Sciatic nerve (tissue), 2 donors: ENCODE results near the gene UGT8. TPM values are rescaled to one million over a fixed set of nuclear protein-coding genes. Genes with fewer than 3 reads are reported as not detected.
A peak's percentile ranks its signal among the peaks of the same experiment; 100 is the strongest.
"Not testable (repeated sequence)": the region's sequence is repeated elsewhere in the genome, so short reads cannot be mapped to it uniquely, and the experiment has no call there.

Source experiments
- ATAC-seq: fragments of 200-7000 bp; cut with Tn5 transposase; one replicate; pipeline ENCODE4 v1.9.1; 2020; ENCODE audit warnings: mild to moderate bottlenecking, moderate library complexity
- DNase-seq: peaks from one replicate; pipeline ENCODE4 v3.0.0-alpha.2; 2020; ENCODE audit warnings: low spot score
- intact Hi-C: fragments of 100-400 bp; cut with DNase I; formaldehyde crosslinking; loops from one replicate; pipeline ENCODE4 v1.14.2; 2022
- total RNA-seq: library from RNA; stranded (reverse); fragmentation: NEBNext Ultra II Directional; extraction: Animal tissue kit (Norgen Biotek cat#: 25700); gene quantifications from one replicate; pipeline ENCODE4 v1.2.1, GENCODE V29; 2021
- donor health status: DM: no; HTN: no; CAD: no.
- donor health status: DM: no; HTN: no; CAD: no.

Gene UGT8
- total RNA-seq, 1 donor from 2014 or later: 85.1 TPM

DNA sequence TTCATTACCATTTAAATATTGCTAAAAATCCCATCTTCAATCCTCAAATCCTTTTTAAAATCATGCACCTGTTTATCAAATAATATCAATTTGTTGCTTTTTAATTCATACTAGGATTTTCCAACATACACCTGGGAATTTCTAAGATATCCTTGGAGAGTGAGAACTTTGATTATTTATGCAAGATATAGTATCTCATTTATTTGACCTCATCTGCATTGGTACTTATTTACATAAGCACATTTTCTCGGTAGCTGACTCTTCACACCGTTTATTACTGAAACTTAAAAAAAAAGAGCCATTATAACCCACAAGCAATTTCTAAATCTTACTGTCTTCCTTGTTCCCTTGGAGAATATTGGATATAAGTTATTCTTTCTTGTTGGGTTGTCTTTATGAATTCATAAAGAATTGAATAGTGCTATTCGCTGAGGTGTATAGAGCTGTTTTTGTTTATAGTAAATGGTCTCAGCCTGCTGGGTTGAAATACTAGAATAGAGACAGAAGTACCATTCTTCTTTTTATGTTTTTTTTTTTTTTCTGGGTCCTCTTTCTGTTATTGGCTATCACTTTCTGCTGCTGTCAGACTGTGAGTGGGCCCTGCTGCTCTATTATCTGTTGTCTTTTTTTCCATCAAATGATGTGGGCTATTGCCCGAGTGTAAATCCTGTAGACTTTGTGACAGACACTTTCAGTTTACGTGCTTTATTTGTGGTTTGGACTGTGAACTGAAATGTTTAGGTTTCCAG lies 2.9 kb downstream of the UGT8 start:
- intact Hi-C loops: no loop called here

DNA sequence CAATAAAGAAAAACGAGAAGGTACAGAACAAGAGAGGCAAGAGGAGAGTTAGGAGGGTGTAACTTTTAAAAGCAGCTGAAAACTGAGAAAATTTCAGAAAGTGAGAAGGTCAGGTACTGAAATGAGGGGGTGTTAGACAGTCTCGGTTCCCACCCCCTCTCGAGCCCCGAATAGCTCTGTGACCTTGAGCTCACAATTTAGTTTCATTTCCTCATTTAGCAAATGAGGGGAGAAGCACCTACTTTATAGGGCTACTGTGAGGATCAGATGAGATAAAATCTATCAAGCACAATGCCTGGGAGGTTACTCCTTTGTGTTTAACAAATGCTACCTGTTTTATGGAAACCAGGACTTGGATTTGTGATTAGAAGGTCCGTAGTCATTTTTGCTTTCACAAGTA lies 4.9 kb downstream of the UGT8 start:
- intact Hi-C loops: no loop called here

More for the DNA sequence above, 2.9 kb downstream of the UGT8 start:
- ATAC-seq (no peak), DNase-seq (no peak)

DNA sequence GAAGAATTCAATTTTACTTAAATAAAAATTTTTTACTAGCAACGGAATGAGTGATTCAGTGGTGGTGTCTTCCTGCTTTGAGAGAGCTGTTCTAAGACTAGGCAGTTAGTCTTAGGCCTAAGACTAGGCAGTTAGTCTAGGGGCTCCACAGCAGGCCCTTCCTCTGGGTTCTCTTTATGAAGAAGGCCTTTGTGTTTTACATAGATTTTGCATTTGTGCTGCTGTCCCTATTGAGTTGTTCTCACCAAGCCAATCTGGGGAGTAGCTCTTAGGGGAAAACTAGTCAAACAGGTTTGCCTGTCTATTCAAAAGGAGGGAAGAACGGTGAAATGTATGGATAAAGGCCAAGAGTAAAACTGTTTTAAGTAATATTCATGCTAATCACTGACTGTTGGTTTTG lies 7.6 kb downstream of the UGT8 start:
- intact Hi-C loops: no loop called here
- ATAC-seq (no peak), DNase-seq (no peak)

More for the DNA sequence above, 4.9 kb downstream of the UGT8 start:
- ATAC-seq (no peak), DNase-seq (no peak)

DNA sequence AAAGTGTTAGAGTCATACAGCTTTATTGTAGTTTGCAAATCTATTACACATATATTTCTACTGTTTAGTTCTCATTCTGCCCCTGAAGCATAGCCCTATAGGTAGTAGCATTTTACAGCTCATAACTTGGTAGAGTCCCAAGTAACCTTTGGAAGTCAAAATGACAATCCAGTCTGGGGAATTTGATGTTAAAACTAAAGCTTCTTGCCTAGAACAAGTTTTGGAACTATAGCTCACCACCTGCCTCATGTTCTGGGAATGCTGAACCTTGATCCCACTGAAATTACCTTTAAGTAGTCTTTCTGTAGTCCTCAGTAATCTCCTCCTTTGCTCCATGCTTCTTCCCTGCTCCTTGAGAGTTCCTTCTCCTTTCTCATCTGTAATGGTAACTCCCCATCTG lies 8.4 kb downstream of the UGT8 start:
- ATAC-seq: no peak
- intact Hi-C loops: no loop called here
- no peak for DNase-seq

DNA sequence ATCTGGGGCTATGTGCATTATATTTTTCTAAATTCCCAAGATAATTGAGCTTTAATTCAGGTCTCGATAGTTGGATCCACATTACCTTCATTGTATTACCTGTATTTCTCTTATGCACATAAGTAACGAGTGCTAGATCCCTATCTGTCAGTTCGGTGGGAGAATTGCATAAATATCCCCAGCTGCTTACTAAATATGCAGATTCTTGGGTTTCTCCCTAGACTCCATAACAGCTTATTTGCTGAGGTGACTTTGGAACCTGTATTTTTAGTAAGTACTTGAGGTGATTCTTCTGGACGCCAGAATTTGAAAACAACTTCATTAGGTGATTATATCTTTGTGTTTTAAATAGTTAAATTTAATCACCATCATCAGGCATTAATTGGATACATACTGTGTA lies 15.0 kb downstream of the UGT8 start:
- ATAC-seq (no peak), DNase-seq (no peak)
- intact Hi-C loops: no loop called here

DNA sequence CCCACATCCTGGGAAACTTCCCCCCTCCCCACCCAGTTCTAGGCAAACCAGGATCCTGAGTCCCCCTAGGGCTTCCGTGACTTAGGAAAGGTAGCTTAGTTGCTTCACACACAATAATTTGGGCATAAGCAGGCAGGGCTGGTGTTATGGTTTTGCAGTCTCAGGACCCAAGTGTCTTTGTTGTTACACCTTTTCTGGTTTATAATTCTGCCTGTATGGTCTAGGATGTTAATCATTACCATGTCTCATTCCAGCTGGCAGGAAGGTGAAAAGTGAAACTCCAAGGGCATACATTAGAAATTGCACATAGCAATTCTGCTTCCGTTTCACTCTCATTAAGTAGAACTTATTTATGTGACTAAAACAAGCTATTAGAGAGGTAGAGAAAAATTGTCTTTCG lies 16.8 kb downstream of the UGT8 start:
- ATAC-seq (no peak), DNase-seq (no peak)
- intact Hi-C loops: no loop called here

DNA sequence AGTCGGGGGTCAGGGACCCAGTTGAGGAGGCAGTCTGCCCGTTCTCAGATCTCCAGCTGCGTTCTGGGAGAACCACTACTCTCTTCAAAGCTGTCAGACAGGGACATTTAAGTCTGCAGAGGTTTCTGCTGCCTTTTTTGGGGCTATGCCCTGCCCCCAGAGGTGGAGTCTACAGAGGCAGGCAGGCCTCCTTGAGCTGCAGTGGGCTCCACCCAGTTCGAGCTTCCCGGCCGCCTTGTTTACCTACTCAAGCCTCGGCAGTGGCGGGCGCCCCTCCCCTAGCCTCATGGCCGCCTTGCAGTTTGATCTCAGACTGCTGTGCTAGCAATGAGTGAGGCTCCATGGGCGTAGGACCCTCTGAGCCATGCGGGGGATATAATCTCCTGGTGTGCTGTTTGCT lies 17.4 kb downstream of the UGT8 start:
- intact Hi-C loops, ATAC-seq, DNase-seq: not testable (repeated sequence)

DNA sequence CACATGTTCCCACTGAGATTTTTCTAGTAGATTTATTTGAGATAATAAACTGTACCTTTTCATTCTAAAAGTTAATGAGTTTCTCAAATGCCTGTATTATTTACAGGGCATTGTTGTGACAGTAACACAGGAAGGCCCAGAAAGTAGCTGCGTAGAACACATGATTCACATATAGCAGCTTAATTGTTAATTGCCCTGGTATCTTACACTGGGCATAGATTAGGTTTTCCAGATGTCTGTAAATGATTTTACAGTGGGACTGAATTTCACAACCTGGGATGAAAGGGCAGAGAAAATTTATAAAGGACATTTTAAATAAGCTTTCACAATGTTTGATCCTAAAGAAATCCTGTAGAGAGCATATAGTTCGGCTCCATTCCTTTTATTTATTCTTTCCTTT lies 27.6 kb downstream of the UGT8 start:
- no peak for ATAC-seq
- DNase-seq: no peak
- intact Hi-C loops: no loop called here

DNA sequence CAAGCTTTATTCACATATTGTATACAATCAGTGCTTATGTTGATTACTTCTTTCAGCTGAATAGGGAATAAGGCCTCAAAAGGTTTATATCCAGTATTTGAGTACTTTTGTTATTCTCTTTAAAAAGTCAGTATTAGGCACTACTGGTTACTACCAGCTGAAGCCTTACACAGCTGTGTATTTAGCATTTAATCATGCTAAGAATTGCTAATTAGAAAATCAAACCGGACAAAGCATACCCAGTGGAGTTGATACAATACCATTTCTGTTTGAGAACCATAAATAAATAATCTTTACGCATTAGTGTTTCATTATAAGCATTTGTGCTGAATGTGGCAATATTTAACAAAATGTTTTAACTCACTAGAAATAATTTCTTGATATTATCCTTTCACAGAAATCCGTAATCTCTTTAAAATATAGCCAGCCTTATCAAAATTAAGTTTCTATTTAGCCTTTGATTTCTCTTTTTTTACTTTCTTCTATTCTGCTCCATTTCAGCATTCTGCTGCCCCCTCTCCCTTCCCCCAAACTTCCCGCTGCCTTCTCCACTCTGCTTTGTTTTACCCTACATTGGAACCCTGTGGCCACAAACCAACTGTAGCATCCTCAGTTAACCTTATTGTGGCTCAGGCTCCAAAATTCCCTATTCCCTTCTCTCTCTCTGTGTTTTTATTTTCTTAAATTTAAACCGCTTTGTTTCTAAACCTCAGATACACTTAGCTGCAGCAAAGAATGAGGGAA lies 37.8 kb downstream of the UGT8 start:
- intact Hi-C loops: no loop called here
- ATAC-seq: no peak
- DNase-seq: no peak

DNA sequence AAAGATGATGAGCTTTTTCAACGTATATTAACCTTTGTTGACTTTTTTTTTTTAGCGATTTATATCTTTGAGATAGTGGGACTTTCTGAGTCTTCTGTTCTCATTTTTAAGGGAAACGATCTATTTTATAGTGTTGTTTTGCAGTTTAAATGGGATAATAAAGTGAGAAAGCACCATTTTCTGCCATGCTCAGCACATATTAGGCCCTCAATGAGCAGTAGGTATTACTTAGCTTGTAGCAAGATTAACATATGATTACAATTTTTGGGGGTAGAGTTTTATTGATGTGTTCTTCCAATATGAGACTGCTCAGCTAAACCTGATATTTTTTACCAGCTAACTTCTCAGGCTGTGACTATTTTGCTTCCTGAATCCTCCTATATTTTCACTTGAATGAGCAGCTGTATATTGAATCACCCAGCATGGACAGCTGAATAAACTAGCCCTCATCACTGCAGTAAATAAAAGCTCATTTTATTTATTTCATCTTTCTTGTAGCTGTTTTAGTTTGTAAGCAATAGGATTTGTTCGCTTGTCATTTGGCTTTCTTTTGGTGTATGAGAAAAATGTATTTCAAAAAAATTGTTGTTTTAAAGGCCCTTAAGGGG lies 43.7 kb downstream of the UGT8 start:
- intact Hi-C loops: no loop called here

DNA sequence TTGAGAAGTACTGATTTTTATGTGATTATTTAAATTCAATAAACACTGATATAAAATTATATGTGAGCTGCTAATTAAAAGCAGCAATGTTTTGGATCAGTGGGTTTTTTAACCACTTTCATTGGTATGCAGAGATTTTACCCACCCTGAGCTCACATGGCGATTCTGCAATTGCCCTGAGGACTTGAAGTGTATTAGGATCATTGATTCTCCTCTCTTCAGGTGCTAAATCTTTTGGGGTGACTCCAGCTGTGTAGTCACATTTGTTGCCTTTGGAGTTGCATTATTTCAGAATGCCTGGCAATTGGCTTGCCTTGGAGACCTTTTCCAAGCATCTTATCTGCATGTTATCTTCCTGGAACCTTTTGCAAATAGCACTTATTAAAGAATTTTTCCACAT lies 51.3 kb downstream of the UGT8 start:
- DNase-seq (no peak), ATAC-seq (no peak)
- intact Hi-C loops: no loop called here

More for the DNA sequence above, 43.7 kb downstream of the UGT8 start:
- ATAC-seq (no peak), DNase-seq (no peak)

DNA sequence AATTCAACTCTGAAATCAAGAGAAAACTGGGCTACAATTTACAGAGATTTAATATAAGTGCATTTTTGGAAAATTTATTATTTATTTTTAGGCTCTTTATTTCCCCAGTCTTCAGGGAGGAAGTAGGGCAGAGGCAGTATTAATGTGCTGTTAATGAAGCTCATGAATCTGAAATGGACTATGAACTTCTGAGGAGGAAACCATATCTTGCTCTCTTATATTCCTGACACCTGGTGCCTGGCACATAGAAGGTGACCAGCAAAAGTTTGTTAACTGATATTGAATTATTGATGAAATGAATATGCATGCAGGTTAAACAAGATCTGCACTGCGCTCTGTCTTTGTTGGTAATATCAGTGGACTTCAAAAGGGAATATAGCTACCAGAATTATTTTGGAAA lies 55.1 kb downstream of the UGT8 start:
- intact Hi-C loops: no loop called here
- DNase-seq (no peak), ATAC-seq (no peak)

DNA sequence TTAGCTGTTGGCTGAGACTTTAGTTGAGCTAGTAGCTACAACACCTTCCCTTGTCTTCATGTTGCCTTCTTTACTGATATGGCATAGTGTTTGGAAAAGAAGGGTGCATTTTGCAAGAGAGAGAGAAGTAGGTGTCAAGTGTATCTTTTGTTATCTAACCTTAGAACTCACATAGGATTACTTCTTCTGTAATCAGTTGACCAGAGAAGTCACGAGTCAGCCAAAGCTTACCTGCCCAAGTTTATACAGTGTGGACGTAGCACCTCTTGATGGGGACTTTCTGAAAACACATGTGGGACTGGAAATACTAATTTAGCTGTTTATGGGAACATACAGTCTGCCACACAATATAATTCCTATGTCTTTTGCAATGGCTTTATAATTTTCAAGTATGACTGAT lies 56.0 kb downstream of the UGT8 start:
- DNase-seq (no peak), ATAC-seq (no peak)
- intact Hi-C loops: no loop called here

DNA sequence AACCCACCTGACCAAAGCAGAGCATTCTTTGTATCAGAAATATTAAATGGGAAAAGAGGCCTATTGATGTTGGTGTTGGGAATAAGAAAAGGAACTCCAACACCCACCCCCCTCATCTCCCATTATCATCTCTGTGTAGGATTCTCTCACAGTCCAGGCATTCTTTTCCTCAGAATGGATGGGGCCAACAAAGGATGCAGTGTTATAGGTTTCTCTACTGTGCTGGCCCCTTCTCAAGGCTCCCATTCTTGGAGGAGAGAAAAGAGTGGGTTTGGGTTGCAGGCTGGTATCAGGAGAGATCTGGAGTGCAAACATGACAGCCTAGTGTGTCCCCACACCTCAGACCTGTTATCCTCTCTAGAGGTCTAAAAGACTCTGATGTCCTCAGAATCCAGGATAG lies 59.6 kb downstream of the UGT8 start:
- no peak for DNase-seq
- intact Hi-C loops: no loop called here
- peak; percentile 51 for ATAC-seq

DNA sequence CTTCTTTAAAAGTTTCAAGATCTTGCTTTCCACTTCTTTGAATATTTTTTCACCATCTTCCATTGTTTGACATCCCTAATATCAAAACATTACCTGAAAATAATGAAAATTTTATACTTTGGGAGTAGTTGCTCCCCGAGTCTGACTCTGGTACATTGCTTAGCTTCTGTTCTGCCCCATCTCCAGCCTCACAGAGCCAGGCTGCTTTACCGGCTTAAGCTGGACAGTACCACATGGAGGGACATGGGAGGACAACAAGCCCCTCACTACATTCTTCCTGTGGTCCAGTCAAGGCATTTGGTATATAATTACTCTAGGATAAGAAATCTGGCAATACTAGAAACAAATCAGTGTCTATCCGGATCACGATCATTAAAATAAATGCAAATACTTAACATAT lies 60.2 kb downstream of the UGT8 start:
- no peak for ATAC-seq
- DNase-seq: no peak
- intact Hi-C loops: no loop called here

DNA sequence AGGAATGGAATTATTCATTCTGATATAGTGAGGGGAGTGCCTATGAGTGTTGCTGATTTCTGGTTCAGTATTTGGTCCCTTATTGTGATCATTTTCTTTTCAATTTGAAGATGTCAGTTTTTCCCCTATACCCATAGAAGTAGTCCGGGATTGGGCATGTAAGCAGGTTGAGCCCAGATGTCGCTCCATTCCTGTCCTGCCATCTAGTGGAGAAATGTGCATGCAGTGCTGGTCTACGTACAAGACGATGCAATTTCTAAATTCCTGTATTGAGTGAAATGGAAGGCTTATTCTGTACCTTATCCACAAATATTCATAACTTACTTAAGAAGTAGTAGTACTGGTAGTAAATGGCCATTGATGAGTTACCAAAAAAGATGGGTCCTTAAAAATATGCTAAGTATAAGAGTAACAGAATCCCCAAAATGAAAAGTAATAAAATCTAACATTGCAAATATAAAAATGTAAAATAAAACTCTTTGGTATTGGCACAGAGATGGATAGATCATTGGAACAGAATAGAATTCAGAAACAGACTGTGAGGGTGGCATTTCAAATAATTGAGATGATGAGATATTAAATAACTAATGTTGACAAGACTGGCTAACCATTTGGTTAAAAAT lies 60.9 kb downstream of the UGT8 start:
- intact Hi-C loops: no loop called here
- peak; percentile 61 for DNase-seq
- ATAC-seq: peak; percentile 74

DNA sequence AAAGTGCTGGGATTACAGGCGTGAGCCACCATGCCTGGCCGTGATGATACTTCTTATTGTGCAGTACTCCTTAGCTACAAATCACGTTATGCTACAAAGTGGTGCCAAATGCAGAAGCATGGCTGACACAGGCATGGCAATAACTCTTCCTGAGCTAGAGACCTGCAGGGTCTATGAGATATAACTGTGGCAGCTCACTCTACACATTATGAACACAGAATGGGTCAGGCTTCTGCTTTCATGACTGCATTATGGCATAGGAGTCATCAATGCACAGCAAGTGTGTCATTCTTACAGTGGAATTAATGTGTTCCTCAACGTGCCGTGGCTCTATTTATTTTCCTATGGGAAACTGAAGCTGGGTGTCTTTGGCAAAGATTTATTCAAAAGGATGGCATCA lies 64.5 kb downstream of the UGT8 start:
- intact Hi-C loops: no loop called here
- ATAC-seq (no peak), DNase-seq (no peak)

DNA sequence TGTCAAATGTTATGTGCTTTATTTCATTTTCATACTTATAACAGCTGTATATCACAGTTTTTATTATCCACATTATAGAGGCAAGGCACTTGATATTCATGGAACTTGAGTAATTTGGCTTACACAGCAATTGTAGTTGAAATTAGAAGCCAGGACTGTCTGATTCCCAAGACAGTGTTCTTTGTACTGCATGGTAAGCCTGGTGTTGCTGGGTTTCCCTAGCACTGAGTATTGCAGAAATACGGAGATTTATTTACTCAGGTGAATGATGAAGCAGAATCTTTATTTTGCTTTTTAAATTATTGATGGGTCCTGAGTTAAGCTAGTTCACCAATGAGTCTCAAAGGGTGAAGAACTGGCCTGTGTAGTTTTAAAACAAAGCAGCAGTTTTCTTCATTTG lies 70.0 kb downstream of the UGT8 start:
- ATAC-seq (no peak), DNase-seq (no peak)
- intact Hi-C loops: no loop called here

DNA sequence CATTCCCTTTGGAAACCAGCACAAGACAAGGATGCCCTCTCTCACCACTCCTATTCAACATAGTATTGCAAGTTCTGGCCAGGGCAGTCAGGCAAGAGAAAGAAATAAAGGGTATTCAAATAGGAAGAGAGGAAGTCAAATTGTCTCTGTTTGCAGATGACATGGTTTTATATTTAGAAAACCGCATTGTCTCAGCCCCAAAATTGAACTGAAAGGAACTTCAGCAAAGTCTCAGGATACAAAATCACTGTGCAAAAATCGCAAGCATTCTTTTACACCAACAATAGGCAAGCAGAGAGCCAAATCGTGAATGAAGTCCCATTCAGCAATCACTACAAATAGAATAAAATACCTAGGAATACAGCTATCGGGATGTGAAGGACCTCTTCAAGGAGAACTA lies 72.1 kb downstream of the UGT8 start:
- intact Hi-C loops, DNase-seq, ATAC-seq: not testable (repeated sequence)

DNA sequence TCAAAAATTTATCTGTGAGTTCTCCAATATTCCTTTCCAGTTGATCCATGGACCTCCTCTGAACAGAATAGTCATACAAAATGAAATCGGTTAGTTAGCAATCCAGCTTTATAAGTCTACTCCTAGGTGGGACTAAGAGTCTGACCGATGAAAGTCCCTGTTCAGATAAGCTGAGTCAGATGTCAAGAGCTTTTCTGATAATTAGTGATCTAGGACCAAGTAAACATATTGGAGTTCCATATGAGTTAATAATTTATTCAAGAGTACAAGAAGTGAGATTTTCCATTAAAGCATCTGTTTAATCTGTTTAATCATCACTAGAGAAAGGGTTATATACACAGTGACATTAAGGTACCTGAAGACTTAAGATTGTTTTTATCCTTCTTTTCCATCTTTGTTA lies 74.7 kb downstream of the UGT8 start:
- DNase-seq: no peak
- no peak for ATAC-seq
- intact Hi-C loops: no loop called here
